H1 (cell line): ENCODE data around the gene OR13C4. TPM values are rescaled to one million over a fixed set of nuclear protein-coding genes. Genes with fewer than 3 reads are reported as not detected.

ENCODE experiments used
- CTCF ChIA-PET: fragments of 300-600 bp; sonication (Branson Sonifier 250); formaldehyde crosslinking; loops from one replicate; lab custom pipeline; 2021; ENCODE audit not compliant: partially characterized antibody; lab: Charles Lee
- POLR2A ChIA-PET: fragments of 300-600 bp; sonication (Branson Sonifier 250); formaldehyde crosslinking; loops from one replicate; lab custom pipeline; 2021; ENCODE audit warnings: inconsistent platforms; ENCODE audit not compliant: partially characterized antibody; lab: Charles Lee
- DNase-seq, 2 experiments: peaks; one replicate each; pipeline versions ENCODE4 v3.0.0 to v3.0.0-alpha.2; 2010 to 2022; ENCODE audit warnings: low spot score in 2 of 2, low read depth in 1 of 2, mixed read lengths in 1 of 2
- FAIRE-seq: peaks from 2 replicates; lab custom pipeline; 2011; peaks lifted over from hg19 to GRCh38; lab: Jason Lieb, UNC
- H2AFZ ChIP-seq: 2 replicates; pipeline ENCODE4 v1.8.1; 2012; ENCODE audit warnings: low read length, inconsistent platforms
- H2AK5ac ChIP-seq: 2 replicates; pipeline ENCODE4 v1.6.1; 2013; ENCODE audit warnings: low read depth, low read length
- H2BK120ac ChIP-seq: replicated peaks from 2 replicates; pipeline ENCODE3; 2013; ENCODE audit warnings: low read depth, low read length, inconsistent platforms
- H2BK12ac ChIP-seq: 2 replicates; pipeline ENCODE4 v1.6.1; 2013; ENCODE audit warnings: low read depth, low read length
- H2BK15ac ChIP-seq: 2 replicates; pipeline ENCODE4 v1.6.1; 2013; ENCODE audit warnings: low read length
- H2BK20ac ChIP-seq: 2 replicates; pipeline ENCODE4 v1.6.1; 2013; ENCODE audit warnings: low read length
- H2BK5ac ChIP-seq: 2 replicates; pipeline ENCODE4 v1.6.1; 2013; ENCODE audit warnings: low read depth, low read length
- H3K14ac ChIP-seq: 2 replicates; pipeline ENCODE4 v1.6.1; 2013; ENCODE audit warnings: inconsistent platforms; ENCODE audit not compliant: insufficient read length
- H3K18ac ChIP-seq: 2 replicates; pipeline ENCODE4 v1.6.1; 2013; ENCODE audit warnings: low read length; ENCODE audit errors: extremely low read depth
- H3K23ac ChIP-seq: 2 replicates; pipeline ENCODE4 v1.6.1; 2013; ENCODE audit warnings: inconsistent platforms; ENCODE audit not compliant: insufficient read length
- H3K23me2 ChIP-seq: 2 replicates; pipeline ENCODE4 v1.6.1; 2013; ENCODE audit warnings: low read depth, low read length
- H3K27ac ChIP-seq: 2 replicates; pipeline ENCODE4 v1.6.1; 2011; ENCODE audit warnings: low read depth, low read length, inconsistent platforms
- H3K27me3 ChIP-seq, 4 experiments: replicated peaks in 1 of 4; 1 replicate in 1 of 4; 2 replicates in 3 of 4; pipeline versions ENCODE4 v1.6.1 to v1.8.1; 2011 to 2013; ENCODE audit warnings: low read length in 3 of 4, mild to moderate bottlenecking in 3 of 4, inconsistent platforms in 2 of 4, mixed read lengths in 2 of 4, moderate library complexity in 1 of 4; ENCODE audit not compliant: control insufficient read depth in 3 of 4, insufficient read depth in 3 of 4; ENCODE audit errors: extremely low read depth in 1 of 4
- H3K36me3 ChIP-seq, 4 experiments: 2 replicates each; pipeline versions ENCODE4 v1.6.1 to v1.8.1; 2011 to 2013; ENCODE audit warnings: mild to moderate bottlenecking in 4 of 4, low read length in 3 of 4, moderate library complexity in 2 of 4, control low read depth in 1 of 4, inconsistent platforms in 1 of 4; ENCODE audit not compliant: insufficient read depth in 4 of 4, control insufficient read depth in 2 of 4
- H3K4ac ChIP-seq: replicated peaks from 2 replicates; pipeline ENCODE3; 2013; ENCODE audit warnings: low read length, low read depth, mixed read lengths, inconsistent platforms; ENCODE audit not compliant: insufficient read length
- H3K4me1 ChIP-seq, 4 experiments: replicated peaks in 1 of 4; 1 replicate in 1 of 4; 2 replicates in 3 of 4; pipeline versions ENCODE4 v1.6.1 to v1.8.1; 2011 to 2013; ENCODE audit warnings: low read length in 3 of 4, inconsistent platforms in 2 of 4, mixed read lengths in 1 of 4; ENCODE audit not compliant: insufficient read depth in 4 of 4, control insufficient read depth in 3 of 4
- H3K4me2 ChIP-seq, 2 experiments: 2 replicates each; pipeline versions ENCODE4 v1.6.1 to v1.8.1; 2011 to 2013; ENCODE audit warnings: low read depth in 2 of 2, low read length in 2 of 2, control low read depth in 1 of 2, inconsistent platforms in 1 of 2, mild to moderate bottlenecking in 1 of 2; ENCODE audit not compliant: insufficient read depth in 1 of 2
- H3K4me3 ChIP-seq, 4 experiments: fragments of 200-600, 300-600 bp in 1 of 4; sonication (generic), shearing (Covaris generic), sonication (Bioruptor Twin) in 1 of 4; 2 replicates each; pipeline versions ENCODE4 v1.5.1 to v1.8.1; 2011 to 2016; ENCODE audit warnings: low read length in 4 of 4, low read depth in 3 of 4, control low read depth in 2 of 4, inconsistent platforms in 2 of 4, mild to moderate bottlenecking in 2 of 4, mixed read lengths in 1 of 4, moderate library complexity in 1 of 4; ENCODE audit not compliant: insufficient read depth in 2 of 4; ENCODE audit errors: extremely low read depth in 1 of 4
- H3K56ac ChIP-seq: replicated peaks from 2 replicates; pipeline ENCODE3; 2013; ENCODE audit warnings: low read depth, mild to moderate bottlenecking, mixed read lengths, low read length, inconsistent platforms; ENCODE audit not compliant: insufficient read length
- H3K79me1 ChIP-seq: 2 replicates; pipeline ENCODE4 v1.6.1; 2013; ENCODE audit warnings: low read depth, low read length, control low read depth
- H3K79me2 ChIP-seq, 2 experiments: 2 replicates each; pipeline versions ENCODE4 v1.6.1 to v1.8.1; 2012 to 2013; ENCODE audit warnings: low read length in 2 of 2, mild to moderate bottlenecking in 2 of 2, inconsistent platforms in 1 of 2; ENCODE audit not compliant: insufficient read depth in 2 of 2, control insufficient read depth in 1 of 2
- H3K9ac ChIP-seq, 4 experiments: replicated peaks in 1 of 4; 1 replicate in 1 of 4; 2 replicates in 3 of 4; pipeline versions ENCODE4 v1.6.1 to v1.8.1; 2011 to 2013; ENCODE audit warnings: low read depth in 3 of 4, low read length in 3 of 4, control low read depth in 2 of 4, mild to moderate bottlenecking in 2 of 4, moderate library complexity in 2 of 4, inconsistent platforms in 1 of 4; ENCODE audit errors: extremely low read depth in 1 of 4
- H3K9me3 ChIP-seq, 2 experiments: 2 replicates each; pipeline versions ENCODE4 v1.6.1 to v1.8.1; 2012 to 2013; ENCODE audit warnings: mild to moderate bottlenecking in 2 of 2, moderate library complexity in 2 of 2, control low read depth in 1 of 2, inconsistent platforms in 1 of 2, low read depth in 1 of 2, low read length in 1 of 2, mixed read lengths in 1 of 2; ENCODE audit not compliant: insufficient read depth in 2 of 2
- H4K20me1 ChIP-seq, 2 experiments: replicated peaks in 1 of 2; 2 replicates each; pipeline versions ENCODE3 to v1.8.1; 2011 to 2013; ENCODE audit warnings: inconsistent platforms in 2 of 2, low read length in 2 of 2, mild to moderate bottlenecking in 1 of 2; ENCODE audit not compliant: insufficient read depth in 2 of 2, control insufficient read depth in 1 of 2
- H4K5ac ChIP-seq: 2 replicates; pipeline ENCODE4 v1.6.1; 2013; ENCODE audit warnings: low read length, low read depth, mixed read lengths, inconsistent platforms; ENCODE audit not compliant: insufficient read length
- H4K8ac ChIP-seq: 2 replicates; pipeline ENCODE4 v1.8.0; 2013; ENCODE audit warnings: mild to moderate bottlenecking, moderate library complexity, low read length, inconsistent platforms; ENCODE audit not compliant: insufficient read depth; ENCODE audit errors: extremely low read depth
- H4K91ac ChIP-seq: replicated peaks from 2 replicates; pipeline ENCODE3; 2013; ENCODE audit warnings: low read length, mixed read lengths, inconsistent platforms; ENCODE audit not compliant: insufficient read length
- EGR1 ChIP-seq: IDR thresholded peaks from 2 replicates; pipeline ENCODE4 v1.6.1; 2011; ENCODE audit warnings: low read depth, low read length, borderline replicate concordance
- EP300 ChIP-seq, 2 experiments: IDR thresholded peaks; 1 replicate in 1 of 2; 2 replicates in 1 of 2; pipeline ENCODE4 v1.6.1; 2011 to 2012; ENCODE audit warnings: low read depth in 2 of 2, low read length in 2 of 2, mild to moderate bottlenecking in 2 of 2, borderline replicate concordance in 1 of 2, inconsistent platforms in 1 of 2, moderate library complexity in 1 of 2
- EZH2 ChIP-seq: fragments of 200-600 bp; sonication (generic); IDR thresholded peaks from 2 replicates; pipeline ENCODE4 v1.7.1; 2012; ENCODE audit warnings: low read depth, mild to moderate bottlenecking, moderate library complexity, low read length, inconsistent platforms; ENCODE audit not compliant: severe bottlenecking
- JUN ChIP-seq: IDR thresholded peaks from 2 replicates; pipeline ENCODE4 v1.6.1; 2011; ENCODE audit warnings: low read depth, mild to moderate bottlenecking, improper control_type of control experiment, low read length
- PHF8 ChIP-seq: fragments of 200-600 bp; sonication (generic); conservative IDR thresholded peaks from 2 replicates; pipeline ENCODE4 v1.7.1; 2012; ENCODE audit warnings: low read depth, mild to moderate bottlenecking, inconsistent platforms, low read length, moderate library complexity
- SRF ChIP-seq: IDR thresholded peaks from 2 replicates; pipeline ENCODE4 v1.6.1; 2011; ENCODE audit warnings: mild to moderate bottlenecking, low read depth, low read length, moderate library complexity
- ZNF274 ChIP-seq: IDR thresholded peaks from 2 replicates; pipeline ENCODE4 v1.7.0; 2012; ENCODE audit warnings: low read length, borderline replicate concordance; ENCODE audit errors: extremely low read depth
- WGBS, 2 experiments: shearing (Covaris generic) in 1 of 2; methylation state at CpG; one replicate each; pipeline versions ENCODE4 v1.1.6 to v1.1.7; 2013 to 2015; ENCODE audit warnings: low lambda C conversion rate in 2 of 2, mixed read lengths in 2 of 2, inconsistent platforms in 1 of 2, low coverage in 1 of 2, missing lambda C conversion rate in 1 of 2; ENCODE audit not compliant: insufficient replicate concordance in 2 of 2, insufficient coverage in 1 of 2, insufficient read length in 1 of 2; ENCODE audit errors: extremely low coverage in 1 of 2, missing lambda C conversion rate in 1 of 2; 5-methylcytosine and 5-hydroxymethylcytosine counted together
- polyA plus RNA-seq, 7 experiments: library from polyadenylated mRNA; depleted of rRNA in 3 of 7; stranded (reverse) in 5 of 7; unstranded in 2 of 7; fragments of >200 nt in 5 of 7; fragments of 200-250 nt in 2 of 7; gene quantifications; 1 replicate in 5 of 7; 2 replicates in 1 of 7; 4 replicates in 1 of 7; pipeline versions ENCODE4 v1.2.1 to v1.2.3, GENCODE V29; 2011 to 2013; ENCODE audit warnings: missing spikeins in 2 of 7, mixed read lengths in 2 of 7
- total RNA-seq: library from RNA; stranded (reverse); fragmentation: NEBNext Ultra II Directional; extraction: Animal tissue kit (Norgen Biotek cat#: 25700); gene quantifications from 2 replicates; pipeline ENCODE4 v1.2.1, GENCODE V29; 2021

OR13C4 gene
- total and polyA plus RNA-seq, 2 of the 8 experiments (the other 6 are each of a cell fraction or from before 2014, with no cell fraction given), result not detected

DNA sequence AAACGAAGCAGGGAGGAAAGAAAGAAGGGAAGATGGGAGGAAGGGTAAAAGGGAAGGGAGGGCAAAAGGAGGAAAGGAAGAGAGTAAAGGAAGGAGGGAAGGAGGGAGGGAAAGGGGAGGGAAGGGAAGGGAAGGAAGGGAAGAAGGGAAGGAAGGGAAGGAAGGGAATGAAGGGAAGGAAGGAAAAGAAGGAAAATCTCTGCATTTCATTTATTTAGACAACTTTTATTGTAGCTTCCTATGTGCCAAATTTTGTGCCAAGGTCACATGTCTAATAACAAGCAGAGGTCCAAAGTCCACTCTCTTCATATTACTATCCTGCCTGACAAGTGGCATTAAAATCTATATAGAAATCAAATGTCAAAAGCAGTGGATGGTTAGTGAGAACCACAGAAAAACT, 12.3 kb upstream of the OR13C4 start:
- Histone ChIP-seq H3K23me2 (peaks cover 2% of the 10 kb centered on the region; the same call in 1 of the 2 replicates), H2AFZ (no peak overlapping the region), H2BK12ac (no peak overlapping the region), H4K20me1 (no peaks in the 10 kb centered on the region), H3K27me3 (no peaks in the 10 kb centered on the region), H3K56ac (no peak overlapping the region), H4K5ac (no peak overlapping the region), H3K79me2 (no peaks in the 10 kb centered on the region), H3K14ac (no peak overlapping the region), H2BK120ac (no peak overlapping the region), H3K79me1 (no peaks in the 10 kb centered on the region), H3K4ac (no peak overlapping the region), H3K9ac (no peak overlapping the region), H3K18ac (no peak overlapping the region), H3K23ac (no peak overlapping the region), H4K91ac (no peak overlapping the region), H3K4me1 (no peaks in the 10 kb centered on the region), H2BK15ac (no peak overlapping the region), H3K4me2 (no peak overlapping the region), H2BK5ac (no peak overlapping the region)
- WGBS, 2 experiments, result 50% methylated on average over 1 of the region's 1 CpG; no CpG with 5 or more reads in 1 of the 2 experiments
- CTCF ChIA-PET, result no interaction called here
- POLR2A ChIA-PET, result no interaction called here
- DNase-seq (no peak), FAIRE-seq (no peak)
- TF ChIP-seq JUN, result no peak
- no peak for TF ChIP-seq ZNF274
- TF ChIP-seq EZH2, result no peak
- TF ChIP-seq EGR1, result no peak
- no peak for TF ChIP-seq EP300 (IDR thresholded peaks at IDR 0.05; ENCODE audit: borderline replicate concordance in 1 of 2, low read depth in 2 of 2, low read length in 2 of 2)
- no peak for TF ChIP-seq SRF
- no peak for TF ChIP-seq PHF8
- TF ChIP-seq, all 59 proteins: peak for 0
- Histone ChIP-seq H2AK5ac (no peak overlapping the region), H3K27ac (no peak overlapping the region), H3K36me3 (no peaks in the 10 kb centered on the region), H4K8ac (no peak overlapping the region), H3K4me3 (no peak overlapping the region), H3K9me3 (no peaks in the 10 kb centered on the region), H2BK20ac (no peak overlapping the region)
